ENCODE measurements around the gene ACOX1. TPM values are rescaled to one million over a fixed set of nuclear protein-coding genes. Genes with fewer than 3 reads are reported as not detected.

The ACOX1 gene
- total and polyA plus RNA-seq, 2 of the 13 experiments (the other 11 are each of a cell fraction or from before 2014, with no cell fraction given), result 86.4 to 120 TPM

DNA sequence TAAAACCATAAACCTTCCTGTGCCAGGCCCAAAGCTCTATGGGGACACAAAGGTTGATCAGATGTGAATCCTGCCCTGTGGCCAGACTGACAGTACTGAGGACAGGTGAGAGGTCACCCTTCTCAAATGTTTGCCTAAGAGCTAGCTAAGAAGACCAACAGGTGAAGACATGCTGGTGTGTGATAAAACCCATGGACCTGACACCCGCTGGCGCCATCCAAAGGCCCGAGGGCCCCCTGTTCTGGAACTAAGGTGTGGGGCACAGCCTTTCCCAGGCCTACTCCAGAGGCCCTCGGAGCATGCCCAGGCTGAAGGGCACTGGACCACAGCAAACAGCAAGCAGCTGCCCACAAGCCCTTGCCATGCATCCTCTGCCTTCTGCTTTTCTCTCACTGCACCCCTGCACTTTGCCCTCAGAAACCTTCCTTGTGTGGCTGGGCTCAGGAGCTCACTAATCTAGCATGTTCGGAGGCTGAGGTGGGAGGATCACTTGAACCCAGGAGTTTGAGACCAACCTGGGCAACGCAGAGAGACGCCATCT, 16.5 kb upstream of the ACOX1 start (continued):
- TF ChIP-seq, protein P1, sequence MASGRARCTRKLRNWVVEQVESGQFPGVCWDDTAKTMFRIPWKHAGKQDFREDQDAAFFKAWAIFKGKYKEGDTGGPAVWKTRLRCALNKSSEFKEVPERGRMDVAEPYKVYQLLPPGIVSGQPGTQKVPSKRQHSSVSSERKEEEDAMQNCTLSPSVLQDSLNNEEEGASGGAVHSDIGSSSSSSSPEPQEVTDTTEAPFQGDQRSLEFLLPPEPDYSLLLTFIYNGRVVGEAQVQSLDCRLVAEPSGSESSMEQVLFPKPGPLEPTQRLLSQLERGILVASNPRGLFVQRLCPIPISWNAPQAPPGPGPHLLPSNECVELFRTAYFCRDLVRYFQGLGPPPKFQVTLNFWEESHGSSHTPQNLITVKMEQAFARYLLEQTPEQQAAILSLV (CRISPR knock-in tag; IDR thresholded peaks at IDR 0.05; ENCODE audit: borderline replicate concordance), result no peak
- TF ChIP-seq ATRX (CRISPR knock-in tag; IDR thresholded peaks at IDR 0.05; ENCODE audit: borderline replicate concordance), result no peak
- TF ChIP-seq TBX3 (IDR thresholded peaks at IDR 0.05; ENCODE audit: borderline replicate concordance), result no peak
- TF ChIP-seq, protein P2, sequence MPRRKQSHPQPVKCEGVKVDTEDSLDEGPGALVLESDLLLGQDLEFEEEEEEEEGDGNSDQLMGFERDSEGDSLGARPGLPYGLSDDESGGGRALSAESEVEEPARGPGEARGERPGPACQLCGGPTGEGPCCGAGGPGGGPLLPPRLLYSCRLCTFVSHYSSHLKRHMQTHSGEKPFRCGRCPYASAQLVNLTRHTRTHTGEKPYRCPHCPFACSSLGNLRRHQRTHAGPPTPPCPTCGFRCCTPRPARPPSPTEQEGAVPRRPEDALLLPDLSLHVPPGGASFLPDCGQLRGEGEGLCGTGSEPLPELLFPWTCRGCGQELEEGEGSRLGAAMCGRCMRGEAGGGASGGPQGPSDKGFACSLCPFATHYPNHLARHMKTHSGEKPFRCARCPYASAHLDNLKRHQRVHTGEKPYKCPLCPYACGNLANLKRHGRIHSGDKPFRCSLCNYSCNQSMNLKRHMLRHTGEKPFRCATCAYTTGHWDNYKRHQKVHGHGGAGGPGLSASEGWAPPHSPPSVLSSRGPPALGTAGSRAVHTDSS (CRISPR knock-in tag; conservative IDR thresholded peaks at IDR 0.05), result no peak
- TF ChIP-seq ZNF160 (CRISPR knock-in tag; IDR thresholded peaks at IDR 0.05), result no peak
- 0 out of 2 replicates have a peak, but pooled peaks have one; percentile 25 for TF ChIP-seq ZNF205 (CRISPR knock-in tag; IDR thresholded peaks at IDR 0.05)
- TF ChIP-seq, protein P3, sequence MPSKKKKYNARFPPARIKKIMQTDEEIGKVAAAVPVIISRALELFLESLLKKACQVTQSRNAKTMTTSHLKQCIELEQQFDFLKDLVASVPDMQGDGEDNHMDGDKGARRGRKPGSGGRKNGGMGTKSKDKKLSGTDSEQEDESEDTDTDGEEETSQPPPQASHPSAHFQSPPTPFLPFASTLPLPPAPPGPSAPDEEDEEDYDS (CRISPR knock-in tag; IDR thresholded peaks at IDR 0.05), result no peak
- peak; percentile 83 for TF ChIP-seq PPARG (CRISPR knock-in tag; conservative IDR thresholded peaks at IDR 0.05)
- TF ChIP-seq ZFP82 (CRISPR knock-in tag; IDR thresholded peaks at IDR 0.05; ENCODE audit: borderline replicate concordance), result no peak
- TF ChIP-seq FOXM1 (CRISPR knock-in tag; IDR thresholded peaks at IDR 0.05), result no peak
- TF ChIP-seq, protein P4, sequence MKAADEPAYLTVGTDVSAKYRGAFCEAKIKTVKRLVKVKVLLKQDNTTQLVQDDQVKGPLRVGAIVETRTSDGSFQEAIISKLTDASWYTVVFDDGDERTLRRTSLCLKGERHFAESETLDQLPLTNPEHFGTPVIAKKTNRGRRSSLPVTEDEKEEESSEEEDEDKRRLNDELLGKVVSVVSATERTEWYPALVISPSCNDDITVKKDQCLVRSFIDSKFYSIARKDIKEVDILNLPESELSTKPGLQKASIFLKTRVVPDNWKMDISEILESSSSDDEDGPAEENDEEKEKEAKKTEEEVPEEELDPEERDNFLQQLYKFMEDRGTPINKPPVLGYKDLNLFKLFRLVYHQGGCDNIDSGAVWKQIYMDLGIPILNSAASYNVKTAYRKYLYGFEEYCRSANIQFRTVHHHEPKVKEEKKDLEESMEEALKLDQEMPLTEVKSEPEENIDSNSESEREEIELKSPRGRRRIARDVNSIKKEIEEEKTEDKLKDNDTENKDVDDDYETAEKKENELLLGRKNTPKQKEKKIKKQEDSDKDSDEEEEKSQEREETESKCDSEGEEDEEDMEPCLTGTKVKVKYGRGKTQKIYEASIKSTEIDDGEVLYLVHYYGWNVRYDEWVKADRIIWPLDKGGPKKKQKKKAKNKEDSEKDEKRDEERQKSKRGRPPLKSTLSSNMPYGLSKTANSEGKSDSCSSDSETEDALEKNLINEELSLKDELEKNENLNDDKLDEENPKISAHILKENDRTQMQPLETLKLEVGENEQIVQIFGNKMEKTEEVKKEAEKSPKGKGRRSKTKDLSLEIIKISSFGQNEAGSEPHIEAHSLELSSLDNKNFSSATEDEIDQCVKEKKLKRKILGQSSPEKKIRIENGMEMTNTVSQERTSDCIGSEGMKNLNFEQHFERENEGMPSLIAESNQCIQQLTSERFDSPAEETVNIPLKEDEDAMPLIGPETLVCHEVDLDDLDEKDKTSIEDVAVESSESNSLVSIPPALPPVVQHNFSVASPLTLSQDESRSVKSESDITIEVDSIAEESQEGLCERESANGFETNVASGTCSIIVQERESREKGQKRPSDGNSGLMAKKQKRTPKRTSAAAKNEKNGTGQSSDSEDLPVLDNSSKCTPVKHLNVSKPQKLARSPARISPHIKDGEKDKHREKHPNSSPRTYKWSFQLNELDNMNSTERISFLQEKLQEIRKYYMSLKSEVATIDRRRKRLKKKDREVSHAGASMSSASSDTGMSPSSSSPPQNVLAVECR (CRISPR knock-in tag; IDR thresholded peaks at IDR 0.05; ENCODE audit: borderline replicate concordance), result no peak
- peak; percentile 52; the same call in 1 of the 2 replicates for TF ChIP-seq RARA (CRISPR knock-in tag; IDR thresholded peaks at IDR 0.05)
- TF ChIP-seq, protein P5, sequence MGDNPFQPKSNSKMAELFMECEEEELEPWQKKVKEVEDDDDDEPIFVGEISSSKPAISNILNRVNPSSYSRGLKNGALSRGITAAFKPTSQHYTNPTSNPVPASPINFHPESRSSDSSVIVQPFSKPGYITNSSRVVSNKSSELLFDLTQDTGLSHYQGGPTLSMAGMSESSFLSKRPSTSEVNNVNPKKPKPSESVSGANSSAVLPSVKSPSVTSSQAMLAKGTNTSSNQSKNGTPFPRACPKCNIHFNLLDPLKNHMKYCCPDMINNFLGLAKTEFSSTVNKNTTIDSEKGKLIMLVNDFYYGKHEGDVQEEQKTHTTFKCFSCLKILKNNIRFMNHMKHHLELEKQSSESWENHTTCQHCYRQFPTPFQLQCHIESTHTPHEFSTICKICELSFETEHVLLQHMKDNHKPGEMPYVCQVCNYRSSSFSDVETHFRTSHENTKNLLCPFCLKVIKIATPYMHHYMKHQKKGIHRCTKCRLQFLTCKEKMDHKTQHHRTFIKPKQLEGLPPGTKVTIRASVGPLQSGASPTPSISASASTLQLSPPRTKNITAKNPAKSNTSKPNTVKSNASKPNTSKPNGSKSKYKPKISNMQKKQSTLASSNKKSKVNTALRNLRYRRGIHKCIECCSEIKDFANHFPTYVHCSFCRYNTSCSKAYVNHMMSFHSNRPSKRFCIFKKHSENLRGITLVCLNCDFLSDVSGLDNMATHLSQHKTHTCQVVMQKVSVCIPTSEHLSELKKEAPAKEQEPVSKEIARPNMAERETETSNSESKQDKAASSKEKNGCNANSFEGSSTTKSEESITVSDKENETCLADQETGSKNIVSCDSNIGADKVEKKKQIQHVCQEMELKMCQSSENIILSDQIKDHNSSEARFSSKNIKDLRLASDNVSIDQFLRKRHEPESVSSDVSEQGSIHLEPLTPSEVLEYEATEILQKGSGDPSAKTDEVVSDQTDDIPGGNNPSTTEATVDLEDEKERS (CRISPR knock-in tag; IDR thresholded peaks at IDR 0.05), result no peak
- no peak for TF ChIP-seq NR2F1 (CRISPR knock-in tag; IDR thresholded peaks at IDR 0.05)
- TF ChIP-seq ZNF317 (CRISPR knock-in tag; IDR thresholded peaks at IDR 0.05), result no peak
- TF ChIP-seq FOXJ3 (CRISPR knock-in tag; IDR thresholded peaks at IDR 0.05; ENCODE audit: borderline replicate concordance), result no peak
- TF ChIP-seq MED1 (CRISPR knock-in tag; IDR thresholded peaks at IDR 0.05), result peak; percentile 22; the same call in 1 of the 2 replicates
